GM23338 (cell line): ENCODE measurements around the gene SYT14. TPM values are rescaled to one million over a fixed set of nuclear protein-coding genes. Genes with fewer than 3 reads are reported as not detected.

ENCODE experiments used
- ATAC-seq: fragments of 200-7000 bp; cut with Tn5 transposase; 3 replicates; pipeline ENCODE4 v1.9.1; 2020
- DNase-seq: peaks from one replicate; pipeline ENCODE4 v3.0.0-alpha.2; 2015; ENCODE audit warnings: low spot score
- H2AFZ ChIP-seq: fragments of 200-600 bp; sonication (generic); 2 replicates; pipeline ENCODE4 v1.8.0; 2016; ENCODE audit warnings: antibody characterized with exemption, mild to moderate bottlenecking, moderate library complexity
- H3F3A ChIP-seq: fragments of 200-600 bp; sonication (generic); replicated peaks from 2 replicates; pipeline ENCODE4 v1.8.0; 2017; ENCODE audit warnings: antibody characterized with exemption, mixed run types, low read depth
- H3K27ac ChIP-seq: fragments of 200-600 bp; sonication (generic); 2 replicates; pipeline ENCODE4 v1.6.1; 2016; ENCODE audit warnings: low read depth
- H3K27me3 ChIP-seq: fragments of 200-600 bp; sonication (generic); 2 replicates; pipeline ENCODE4 v1.8.0; 2016; ENCODE audit warnings: mild to moderate bottlenecking, mixed run types, moderate library complexity; ENCODE audit not compliant: insufficient read depth
- H3K36me3 ChIP-seq: fragments of 200-600 bp; sonication (generic); 2 replicates; pipeline ENCODE4 v1.8.0; 2016; ENCODE audit warnings: mild to moderate bottlenecking; ENCODE audit not compliant: insufficient read depth
- H3K4me1 ChIP-seq: fragments of 200-600 bp; sonication (generic); 2 replicates; pipeline ENCODE4 v1.8.0; 2016; ENCODE audit warnings: mild to moderate bottlenecking, moderate library complexity; ENCODE audit not compliant: insufficient read depth
- H3K4me2 ChIP-seq: fragments of 200-600 bp; sonication (generic); 2 replicates; pipeline ENCODE4 v1.7.1; 2017; ENCODE audit warnings: mixed run types
- H3K4me3 ChIP-seq: fragments of 200-600 bp; sonication (generic); 2 replicates; pipeline ENCODE4 v1.6.1; 2016; ENCODE audit warnings: mixed run types
- H3K79me2 ChIP-seq: fragments of 200-600 bp; sonication (generic); replicated peaks from 2 replicates; pipeline ENCODE4 v1.8.0; 2017; ENCODE audit warnings: mild to moderate bottlenecking; ENCODE audit not compliant: insufficient read depth
- H3K9me2 ChIP-seq: fragments of 200-600 bp; sonication (generic); 2 replicates; pipeline ENCODE4 v1.8.0; 2017; ENCODE audit not compliant: insufficient read depth
- H4K20me1 ChIP-seq: fragments of 200-600 bp; sonication (generic); replicated peaks from 2 replicates; pipeline ENCODE4 v1.8.0; 2017; ENCODE audit warnings: mild to moderate bottlenecking; ENCODE audit not compliant: insufficient read depth
- H3K27ac Mint-ChIP-seq: 2 replicates; pipeline ENCODE4 v1.8.0; 2020; ENCODE audit warnings: inconsistent platforms, mild to moderate bottlenecking, moderate library complexity, mixed read lengths
- H3K27me3 Mint-ChIP-seq: 3 replicates; pipeline ENCODE4 v1.8.0; 2022; ENCODE audit warnings: low read depth, mild to moderate bottlenecking, moderate library complexity, mixed read lengths, inconsistent platforms; ENCODE audit not compliant: insufficient read depth, poor library complexity
- H3K36me3 Mint-ChIP-seq: 3 replicates; pipeline ENCODE4 v1.8.0; 2021; ENCODE audit warnings: low read depth, mild to moderate bottlenecking, inconsistent platforms, moderate library complexity, mixed read lengths
- H3K4me1 Mint-ChIP-seq: 3 replicates; pipeline ENCODE4 v1.8.0; 2020; ENCODE audit warnings: mild to moderate bottlenecking, inconsistent platforms, mixed read lengths
- H3K4me3 Mint-ChIP-seq: 3 replicates; pipeline ENCODE4 v1.8.0; 2021; ENCODE audit warnings: moderate library complexity, mild to moderate bottlenecking, inconsistent platforms, mixed read lengths
- H3K9me3 Mint-ChIP-seq: 3 replicates; pipeline ENCODE4 v1.8.0; 2020; ENCODE audit warnings: moderate library complexity, mild to moderate bottlenecking, inconsistent platforms, mixed read lengths
- JUNB ChIP-seq: IDR thresholded peaks from one replicate; pipeline ENCODE4 v1.6.1; 2016; ENCODE audit warnings: antibody characterized with exemption; ENCODE audit not compliant: unreplicated experiment
- POLR2AphosphoS5 ChIP-seq: IDR thresholded peaks from 2 replicates; pipeline ENCODE4 v1.6.1; 2016; ENCODE audit warnings: antibody characterized with exemption, low read depth
- STAT1 ChIP-seq: IDR thresholded peaks from one replicate; pipeline ENCODE4 v1.6.1; 2016; ENCODE audit warnings: antibody characterized with exemption; ENCODE audit not compliant: unreplicated experiment
- polyA plus RNA-seq: library from polyadenylated mRNA; unstranded; fragments of >200 nt; fragmentation: Nextera tagmentation; extraction: Ambion mirVana; gene quantifications from 2 replicates; pipeline ENCODE4 v1.2.1, GENCODE V29; 2016
- total RNA-seq: library from RNA; depleted of rRNA; stranded (reverse); fragments of >200 nt; shearing (Covaris generic); gene quantifications from 2 replicates; pipeline ENCODE4 v1.2.3, GENCODE V29; 2014
- TF ChIP-seq, protein P1 (sequence below), 2 experiments: fragments of 200-600 bp in 1 of 2; sonication (generic) in 1 of 2; conservative IDR thresholded peaks; 2 replicates each; pipeline versions ENCODE4 v1.5.1 to v1.6.1; 2016 to 2017; ENCODE audit warnings: antibody characterized with exemption in 2 of 2, low read depth in 2 of 2, mild to moderate bottlenecking in 2 of 2, moderate library complexity in 1 of 2
- TF ChIP-seq, protein P2 (sequence below): IDR thresholded peaks from 2 replicates; pipeline ENCODE4 v1.6.1; 2016; ENCODE audit warnings: antibody characterized with exemption
- TF ChIP-seq, protein P3 (sequence below): IDR thresholded peaks from one replicate; pipeline ENCODE4 v1.6.1; 2018; ENCODE audit warnings: antibody characterized with exemption; ENCODE audit not compliant: unreplicated experiment

Gene SYT14
- total and polyA plus RNA-seq, 2 experiments from 2014 or later, result 5.2 to 22.4 TPM

DNA sequence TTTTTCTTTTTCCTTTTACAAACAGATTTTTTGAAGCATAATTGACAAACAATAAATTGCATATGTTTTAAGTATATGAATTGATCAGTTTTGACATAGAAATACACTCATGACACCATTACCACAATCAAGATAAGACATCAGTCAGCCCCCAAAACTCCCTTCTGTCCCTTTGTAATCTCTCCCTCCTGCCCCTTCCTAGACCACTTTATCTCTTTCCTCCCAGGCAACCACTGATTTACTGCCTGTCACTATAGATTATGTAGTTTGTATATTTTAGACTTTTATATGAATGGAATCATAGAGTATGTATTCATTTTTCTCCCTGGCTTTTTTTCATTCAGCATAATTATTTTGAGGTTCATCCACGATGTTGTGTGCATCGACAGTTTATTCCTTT is 6.9 kb upstream of the SYT14 start (continued):
- TF ChIP-seq, protein P1, sequence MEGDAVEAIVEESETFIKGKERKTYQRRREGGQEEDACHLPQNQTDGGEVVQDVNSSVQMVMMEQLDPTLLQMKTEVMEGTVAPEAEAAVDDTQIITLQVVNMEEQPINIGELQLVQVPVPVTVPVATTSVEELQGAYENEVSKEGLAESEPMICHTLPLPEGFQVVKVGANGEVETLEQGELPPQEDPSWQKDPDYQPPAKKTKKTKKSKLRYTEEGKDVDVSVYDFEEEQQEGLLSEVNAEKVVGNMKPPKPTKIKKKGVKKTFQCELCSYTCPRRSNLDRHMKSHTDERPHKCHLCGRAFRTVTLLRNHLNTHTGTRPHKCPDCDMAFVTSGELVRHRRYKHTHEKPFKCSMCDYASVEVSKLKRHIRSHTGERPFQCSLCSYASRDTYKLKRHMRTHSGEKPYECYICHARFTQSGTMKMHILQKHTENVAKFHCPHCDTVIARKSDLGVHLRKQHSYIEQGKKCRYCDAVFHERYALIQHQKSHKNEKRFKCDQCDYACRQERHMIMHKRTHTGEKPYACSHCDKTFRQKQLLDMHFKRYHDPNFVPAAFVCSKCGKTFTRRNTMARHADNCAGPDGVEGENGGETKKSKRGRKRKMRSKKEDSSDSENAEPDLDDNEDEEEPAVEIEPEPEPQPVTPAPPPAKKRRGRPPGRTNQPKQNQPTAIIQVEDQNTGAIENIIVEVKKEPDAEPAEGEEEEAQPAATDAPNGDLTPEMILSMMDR (conservative IDR thresholded peaks at IDR 0.05; ENCODE audit: low read depth in 2 of 2), result no peak
- TF ChIP-seq STAT1 (no peak), POLR2AphosphoS5 (no peak)
- TF ChIP-seq, protein P2, sequence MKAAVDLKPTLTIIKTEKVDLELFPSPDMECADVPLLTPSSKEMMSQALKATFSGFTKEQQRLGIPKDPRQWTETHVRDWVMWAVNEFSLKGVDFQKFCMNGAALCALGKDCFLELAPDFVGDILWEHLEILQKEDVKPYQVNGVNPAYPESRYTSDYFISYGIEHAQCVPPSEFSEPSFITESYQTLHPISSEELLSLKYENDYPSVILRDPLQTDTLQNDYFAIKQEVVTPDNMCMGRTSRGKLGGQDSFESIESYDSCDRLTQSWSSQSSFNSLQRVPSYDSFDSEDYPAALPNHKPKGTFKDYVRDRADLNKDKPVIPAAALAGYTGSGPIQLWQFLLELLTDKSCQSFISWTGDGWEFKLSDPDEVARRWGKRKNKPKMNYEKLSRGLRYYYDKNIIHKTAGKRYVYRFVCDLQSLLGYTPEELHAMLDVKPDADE, result no peak
- TF ChIP-seq, protein P3, sequence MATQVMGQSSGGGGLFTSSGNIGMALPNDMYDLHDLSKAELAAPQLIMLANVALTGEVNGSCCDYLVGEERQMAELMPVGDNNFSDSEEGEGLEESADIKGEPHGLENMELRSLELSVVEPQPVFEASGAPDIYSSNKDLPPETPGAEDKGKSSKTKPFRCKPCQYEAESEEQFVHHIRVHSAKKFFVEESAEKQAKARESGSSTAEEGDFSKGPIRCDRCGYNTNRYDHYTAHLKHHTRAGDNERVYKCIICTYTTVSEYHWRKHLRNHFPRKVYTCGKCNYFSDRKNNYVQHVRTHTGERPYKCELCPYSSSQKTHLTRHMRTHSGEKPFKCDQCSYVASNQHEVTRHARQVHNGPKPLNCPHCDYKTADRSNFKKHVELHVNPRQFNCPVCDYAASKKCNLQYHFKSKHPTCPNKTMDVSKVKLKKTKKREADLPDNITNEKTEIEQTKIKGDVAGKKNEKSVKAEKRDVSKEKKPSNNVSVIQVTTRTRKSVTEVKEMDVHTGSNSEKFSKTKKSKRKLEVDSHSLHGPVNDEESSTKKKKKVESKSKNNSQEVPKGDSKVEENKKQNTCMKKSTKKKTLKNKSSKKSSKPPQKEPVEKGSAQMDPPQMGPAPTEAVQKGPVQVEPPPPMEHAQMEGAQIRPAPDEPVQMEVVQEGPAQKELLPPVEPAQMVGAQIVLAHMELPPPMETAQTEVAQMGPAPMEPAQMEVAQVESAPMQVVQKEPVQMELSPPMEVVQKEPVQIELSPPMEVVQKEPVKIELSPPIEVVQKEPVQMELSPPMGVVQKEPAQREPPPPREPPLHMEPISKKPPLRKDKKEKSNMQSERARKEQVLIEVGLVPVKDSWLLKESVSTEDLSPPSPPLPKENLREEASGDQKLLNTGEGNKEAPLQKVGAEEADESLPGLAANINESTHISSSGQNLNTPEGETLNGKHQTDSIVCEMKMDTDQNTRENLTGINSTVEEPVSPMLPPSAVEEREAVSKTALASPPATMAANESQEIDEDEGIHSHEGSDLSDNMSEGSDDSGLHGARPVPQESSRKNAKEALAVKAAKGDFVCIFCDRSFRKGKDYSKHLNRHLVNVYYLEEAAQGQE, result no peak

DNA sequence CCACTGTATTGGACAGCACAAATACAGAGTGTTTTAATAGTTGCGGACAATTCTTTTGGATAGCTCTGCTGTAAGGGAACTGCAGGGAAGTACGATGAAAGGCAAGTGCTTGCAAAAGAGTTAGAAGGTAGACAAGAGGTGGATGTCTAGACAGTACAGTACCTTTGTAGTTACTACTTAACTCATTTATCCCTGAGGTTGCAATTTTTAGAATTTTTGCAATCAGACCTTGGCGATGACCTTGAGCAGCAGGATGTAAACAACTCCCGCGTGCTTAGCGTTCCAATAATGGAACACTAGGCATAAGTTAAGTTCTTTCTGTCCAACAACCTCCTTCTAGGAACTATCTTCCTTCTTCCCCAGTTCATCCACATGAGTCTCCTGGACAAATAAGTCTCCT is 1.9 kb upstream of the SYT14 start:
- TF ChIP-seq, protein P2, result no peak
- no peak for TF ChIP-seq JUNB
- no peak overlapping the region for H3K27ac ChIP-seq

More for the DNA sequence above, 1.9 kb upstream of the SYT14 start:
- peaks cover 17% of the 10 kb centered on the region; the same call in 2 of the 3 replicates for H3K4me1 Mint-ChIP-seq
- no peaks in the 10 kb centered on the region for H3K36me3 Mint-ChIP-seq
- peaks cover 4% of the 10 kb centered on the region for H3K27me3 Mint-ChIP-seq
- H3K36me3 ChIP-seq, result no peaks in the 10 kb centered on the region
- no peak for ATAC-seq
- no peak overlapping the region for H3K4me2 ChIP-seq
- H3K79me2 ChIP-seq, result peaks cover 16% of the 10 kb centered on the region; the same call in 1 of the 2 replicates
- H3K4me1 ChIP-seq, result peaks cover 19% of the 10 kb centered on the region
- DNase-seq, result no peak
- no peak overlapping the region for H2AFZ ChIP-seq
- H3K27me3 ChIP-seq, result no peaks in the 10 kb centered on the region
- H4K20me1 ChIP-seq, result no peaks in the 10 kb centered on the region; the same call in 1 of the 2 replicates
- H3F3A ChIP-seq, result no peaks in the 10 kb centered on the region; the same call in 1 of the 2 replicates
- H3K9me2 ChIP-seq, result no peaks in the 10 kb centered on the region
- H3K27ac Mint-ChIP-seq, result no peak overlapping the region
- H3K4me3 Mint-ChIP-seq, result no peak overlapping the region
- H3K9me3 Mint-ChIP-seq, result no peaks in the 10 kb centered on the region
- H3K4me3 ChIP-seq, result no peak overlapping the region
